Endothelial cell of umbilical vein (primary cell): ENCODE measurements around the gene PXN. TPM values are rescaled to one million over a fixed set of nuclear protein-coding genes. Genes with fewer than 3 reads are reported as not detected.

Source experiments
- BruUV-seq: library from RNA; stranded (reverse); fragments of 400-500 nt; replicated peaks from 2 replicates; lab custom pipeline; 2021; lab: Mats Ljungman, UMichigan
- CTCF ChIA-PET: fragments of 300-600, 350-600 bp; sonication (Branson Sonifier 250); formaldehyde crosslinking; loops from one replicate; lab custom pipeline; 2021; ENCODE audit warnings: antibody characterized with exemption, inconsistent platforms; lab: Charles Lee
- POLR2A ChIA-PET: fragments of 300-600, 350-600 bp; sonication (Branson Sonifier 250); formaldehyde crosslinking; loops from one replicate; lab custom pipeline; 2021; ENCODE audit warnings: antibody characterized with exemption, inconsistent platforms; lab: Charles Lee
- DNase-seq: peaks from one replicate; pipeline ENCODE4 v3.0.0-alpha.2; 2011; ENCODE audit warnings: low read depth, low spot score
- FAIRE-seq: peaks from 2 replicates; lab custom pipeline; 2011; peaks lifted over from hg19 to GRCh38; lab: Jason Lieb, UNC
- H2AFZ ChIP-seq: 2 replicates; pipeline ENCODE4 v1.6.0; 2012; ENCODE audit warnings: low read depth, low read length, control low read depth, inconsistent platforms
- H3K27ac ChIP-seq: 2 replicates; pipeline ENCODE4 v1.5.1; 2011; ENCODE audit warnings: low read depth, mild to moderate bottlenecking, control low read depth, low read length, moderate library complexity; ENCODE audit not compliant: insufficient read depth
- H3K27me3 ChIP-seq, 2 experiments: 2 replicates each; pipeline versions ENCODE4 v1.6.0 to v1.6.1; 2011; ENCODE audit warnings: low read length in 2 of 2, mixed read lengths in 1 of 2; ENCODE audit not compliant: control insufficient read depth in 2 of 2, insufficient read depth in 2 of 2
- H3K36me3 ChIP-seq, 2 experiments: 2 replicates in 1 of 2; 3 replicates in 1 of 2; pipeline ENCODE4 v1.5.1; 2011; ENCODE audit warnings: low read length in 2 of 2, mild to moderate bottlenecking in 1 of 2, moderate library complexity in 1 of 2; ENCODE audit not compliant: control insufficient read depth in 2 of 2, insufficient read depth in 2 of 2; ENCODE audit errors: extremely low read depth in 1 of 2
- H3K4me1 ChIP-seq: 3 replicates; pipeline ENCODE4 v1.5.1; 2011; ENCODE audit warnings: mild to moderate bottlenecking, low read length; ENCODE audit not compliant: control insufficient read depth, insufficient read depth; ENCODE audit errors: extremely low read depth
- H3K4me2 ChIP-seq: 2 replicates; pipeline ENCODE4 v1.6.1; 2011; ENCODE audit warnings: low read length, control low read depth, mixed read lengths; ENCODE audit not compliant: insufficient read depth
- H3K4me3 ChIP-seq, 3 experiments: fragments of 200-600 bp in 1 of 3; sonication (generic), shearing (Covaris generic) in 1 of 3; replicated peaks in 1 of 3; 2 replicates each; pipeline ENCODE4 v1.5.1; 2011 to 2016; ENCODE audit warnings: control low read depth in 3 of 3, low read length in 3 of 3, mild to moderate bottlenecking in 2 of 3, inconsistent platforms in 1 of 3, low read depth in 1 of 3, moderate library complexity in 1 of 3; ENCODE audit not compliant: insufficient read depth in 1 of 3
- H3K79me2 ChIP-seq: 2 replicates; pipeline ENCODE4 v1.6.0; 2012; ENCODE audit warnings: low read length, inconsistent platforms; ENCODE audit not compliant: control insufficient read depth, insufficient read depth
- H3K9ac ChIP-seq: replicated peaks from 2 replicates; pipeline ENCODE3; 2011; ENCODE audit warnings: low read length, control low read depth; ENCODE audit not compliant: insufficient read depth; ENCODE audit errors: extremely low read depth
- H3K9me1 ChIP-seq: replicated peaks from 3 replicates; pipeline ENCODE4 v1.6.0; 2011; ENCODE audit warnings: mild to moderate bottlenecking, low read length; ENCODE audit not compliant: control insufficient read depth, insufficient read depth; ENCODE audit errors: extremely low read depth
- H3K9me3 ChIP-seq: replicated peaks from 2 replicates; pipeline ENCODE4 v1.5.1; 2012; ENCODE audit warnings: low read length, inconsistent platforms; ENCODE audit not compliant: control insufficient read depth, insufficient read depth
- H4K20me1 ChIP-seq: replicated peaks from 2 replicates; pipeline ENCODE3; 2011; ENCODE audit warnings: mild to moderate bottlenecking, low read length; ENCODE audit not compliant: control insufficient read depth, insufficient read depth; ENCODE audit errors: extremely low read depth
- EZH2 ChIP-seq: IDR thresholded peaks from 2 replicates; pipeline ENCODE4 v1.6.1; 2012; ENCODE audit warnings: borderline replicate concordance, low read depth, mild to moderate bottlenecking, moderate library complexity, low read length, inconsistent platforms; ENCODE audit not compliant: severe bottlenecking
- FOS ChIP-seq: IDR thresholded peaks from 2 replicates; pipeline ENCODE4 v1.6.1; 2011; ENCODE audit warnings: mild to moderate bottlenecking, low read length, moderate library complexity, borderline replicate concordance; ENCODE audit not compliant: insufficient read depth
- GATA2 ChIP-seq: IDR thresholded peaks from 2 replicates; pipeline ENCODE4 v1.7.0; 2011; ENCODE audit warnings: low read depth, mild to moderate bottlenecking, moderate library complexity, mixed read lengths, low read length; ENCODE audit not compliant: insufficient read length, insufficient read depth
- JUN ChIP-seq: IDR thresholded peaks from 2 replicates; pipeline ENCODE4 v1.6.1; 2011; ENCODE audit warnings: borderline replicate concordance, low read depth; ENCODE audit not compliant: insufficient read length, insufficient read depth
- MAX ChIP-seq: IDR thresholded peaks from 2 replicates; pipeline ENCODE4 v1.6.1; 2011; ENCODE audit not compliant: insufficient read depth, insufficient read length
- MYC ChIP-seq: IDR thresholded peaks from one replicate; pipeline ENCODE4 v1.6.1; 2011; ENCODE audit warnings: mild to moderate bottlenecking, low read depth, low read length
- POLR2A ChIP-seq: IDR thresholded peaks from 2 replicates; pipeline ENCODE4 v1.6.1; 2012; ENCODE audit warnings: low read depth, mild to moderate bottlenecking, control low read depth, low read length
- POLR2AphosphoS5 ChIP-seq: IDR thresholded peaks from 2 replicates; pipeline ENCODE4 v1.6.1; 2012; ENCODE audit warnings: low read depth, mild to moderate bottlenecking, control low read depth, low read length, moderate library complexity; ENCODE audit not compliant: insufficient read depth
- dilution Hi-C: fragments of 300-500 bp; cut with MboI; formaldehyde crosslinking; loops from one replicate; pipeline ENCODE4 v1.15.0; 2019; ENCODE audit warnings: low sequenced_read_pairs; ENCODE audit not compliant: extremely low pct_ligation_motif_present
- intact Hi-C: fragments of 100-400 bp; cut with micrococcal nuclease; formaldehyde crosslinking; loops from one replicate; pipeline ENCODE4 v1.10.0; 2022
- polyA plus RNA-seq, 4 experiments: library from polyadenylated mRNA; depleted of rRNA in 3 of 4; stranded (reverse) in 3 of 4; unstranded in 1 of 4; fragments of >200 nt; gene quantifications; 2 replicates each; pipeline versions ENCODE4 v1.2.1 to v1.2.3, GENCODE V29; 2011 to 2012; ENCODE audit warnings: missing spikeins in 1 of 4
- total RNA-seq: library from RNA; stranded (reverse); gene quantifications from 2 replicates; pipeline ENCODE4 v1.2.3, GENCODE V29; 2021
- TF ChIP-seq, protein P1 (sequence below), 2 donors: IDR thresholded peaks; 1 replicate in 1 of 2; 2 replicates in 1 of 2; pipeline ENCODE4 v1.5.1; 2011; ENCODE audit warnings: low read length in 2 of 2, mild to moderate bottlenecking in 2 of 2, moderate library complexity in 2 of 2, control low read depth in 1 of 2, inconsistent platforms in 1 of 2, low read depth in 1 of 2; ENCODE audit not compliant: insufficient read depth in 1 of 2; ENCODE audit errors: extremely low read depth in 1 of 2

The PXN gene
- total and polyA plus RNA-seq, 2 donors (not counting 3 experiments of a cell fraction or from before 2014, with no cell fraction given), result 132 to 258 TPM

- BruUV-seq, result no TSS peak
- Histone ChIP-seq H3K4me3 (no peak overlapping the region), H3K9me3 (no peaks in the 10 kb centered on the region), H3K9ac (no peak overlapping the region), H3K4me2 (no peak overlapping the region), H2AFZ (no peak overlapping the region), H3K27me3 (no peaks in the 10 kb centered on the region), H3K4me1 (peaks cover 11% of the 10 kb centered on the region), H3K79me2 (peaks cover 48% of the 10 kb centered on the region), H4K20me1 (no peaks in the 10 kb centered on the region), H3K27ac (no peak overlapping the region), H3K36me3 (peaks cover 5 to 14% of the 10 kb centered on the region in 2 experiments), H3K9me1 (no peaks in the 10 kb centered on the region)
- TF ChIP-seq POLR2A, result no peak
- no peak for TF ChIP-seq GATA2
- TF ChIP-seq MYC, result no peak
- no peak for TF ChIP-seq EZH2
- TF ChIP-seq FOS, result no peak
- no peak for TF ChIP-seq MAX
- CTCF ChIA-PET, result interaction anchor here (1.9 kb wide), 1 partner anchor 11 kb away, joined by 4 read pairs; the partner anchor contains the start of gene RPLP0
- no peak for FAIRE-seq
- no peak for DNase-seq
- intact Hi-C loops, result no loop called here
- POLR2A ChIA-PET, result interaction anchor here (2.5 to 4.1 kb wide), 2 partner anchors 11 kb away, joined by 13 to 18 read pairs; partner anchors contain the start of gene RPLP0
- dilution Hi-C loops, result no loop called here
These were observed 75.1 kb downstream of the PXN start for GRCh38 chr12:120190386-120190785.

DNA sequence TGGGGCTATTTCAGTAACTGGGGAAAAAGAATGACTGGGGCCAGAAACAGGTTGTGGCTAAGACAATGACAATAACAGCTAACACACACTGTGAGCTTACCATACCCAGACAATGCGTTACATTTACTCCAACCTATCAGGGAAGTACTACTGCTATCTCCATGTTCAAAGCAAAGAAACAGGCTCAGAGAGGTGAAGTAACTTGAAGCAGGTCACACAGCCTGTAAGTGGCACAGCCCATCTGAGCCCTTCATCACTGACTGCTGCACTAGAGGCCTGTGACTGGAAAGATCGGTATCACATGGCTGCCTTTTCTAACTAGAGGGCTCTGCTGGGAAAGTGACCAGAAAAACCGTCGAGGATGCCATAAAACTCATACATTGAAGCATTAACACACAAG is 78.9 kb downstream of the PXN start:
- Histone ChIP-seq H3K9ac (no peak overlapping the region), H3K27ac (no peak overlapping the region), H4K20me1 (no peaks in the 10 kb centered on the region), H3K4me2 (no peak overlapping the region), H3K27me3 (no peaks in the 10 kb centered on the region), H3K79me2 (peaks cover 21% of the 10 kb centered on the region), H3K4me3 (no peak overlapping the region), H3K36me3 (peaks cover 8 to 33% of the 10 kb centered on the region in 2 experiments), H2AFZ (no peak overlapping the region), H3K9me1 (no peaks in the 10 kb centered on the region), H3K4me1 (no peaks in the 10 kb centered on the region), H3K9me3 (no peaks in the 10 kb centered on the region)
- ChIA-PET CTCF (interaction anchor here (1.1 kb wide), 1 partner anchor 14 kb away, joined by 3 read pairs; the partner anchor contains the start of gene RPLP0), POLR2A (interaction anchor here (2.2 to 4.1 kb wide), 2 partner anchors 15 to 105 kb away, joined by 6 to 18 read pairs; partner anchors contain the start of genes RNU4-2 and RPLP0)
- no peak for TF ChIP-seq FOS
- no peak for TF ChIP-seq EZH2
- TF ChIP-seq GATA2, result no peak
- TF ChIP-seq MAX, result no peak
- no peak for TF ChIP-seq MYC
- no peak for TF ChIP-seq POLR2AphosphoS5
- TF ChIP-seq, protein P1, sequence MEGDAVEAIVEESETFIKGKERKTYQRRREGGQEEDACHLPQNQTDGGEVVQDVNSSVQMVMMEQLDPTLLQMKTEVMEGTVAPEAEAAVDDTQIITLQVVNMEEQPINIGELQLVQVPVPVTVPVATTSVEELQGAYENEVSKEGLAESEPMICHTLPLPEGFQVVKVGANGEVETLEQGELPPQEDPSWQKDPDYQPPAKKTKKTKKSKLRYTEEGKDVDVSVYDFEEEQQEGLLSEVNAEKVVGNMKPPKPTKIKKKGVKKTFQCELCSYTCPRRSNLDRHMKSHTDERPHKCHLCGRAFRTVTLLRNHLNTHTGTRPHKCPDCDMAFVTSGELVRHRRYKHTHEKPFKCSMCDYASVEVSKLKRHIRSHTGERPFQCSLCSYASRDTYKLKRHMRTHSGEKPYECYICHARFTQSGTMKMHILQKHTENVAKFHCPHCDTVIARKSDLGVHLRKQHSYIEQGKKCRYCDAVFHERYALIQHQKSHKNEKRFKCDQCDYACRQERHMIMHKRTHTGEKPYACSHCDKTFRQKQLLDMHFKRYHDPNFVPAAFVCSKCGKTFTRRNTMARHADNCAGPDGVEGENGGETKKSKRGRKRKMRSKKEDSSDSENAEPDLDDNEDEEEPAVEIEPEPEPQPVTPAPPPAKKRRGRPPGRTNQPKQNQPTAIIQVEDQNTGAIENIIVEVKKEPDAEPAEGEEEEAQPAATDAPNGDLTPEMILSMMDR (IDR thresholded peaks at IDR 0.05; ENCODE audit: extremely low read depth in 1 of 2, insufficient read depth in 1 of 2, low read depth in 1 of 2, low read length in 2 of 2), result no peak
- no peak for TF ChIP-seq POLR2A
- no peak for TF ChIP-seq JUN
- intact Hi-C loops (no loop called here), dilution Hi-C loops (no loop called here)
- no peak for DNase-seq
- no peak for FAIRE-seq
- BruUV-seq, result no TSS peak
